Measurements from ENCODE around the gene PI16.
A peak's percentile ranks its signal among the peaks of the same experiment; 100 is the strongest.

Gene PI16

GRCh38 chr6:36980876-36981619, 26.5 kb downstream of the PI16 start:
- TF ChIP-seq CREB1 (IDR thresholded peaks at IDR 0.05; ENCODE audit: low read depth): no peak
- TF ChIP-seq CEBPB (IDR thresholded peaks at IDR 0.05): no peak
- no peak for TF ChIP-seq MAX (IDR thresholded peaks at IDR 0.05)
- no peak for TF ChIP-seq NFIC (IDR thresholded peaks at IDR 0.05)
- no peak for TF ChIP-seq TEAD4 (IDR thresholded peaks at IDR 0.05)
- no peak for TF ChIP-seq TAF1 (IDR thresholded peaks at IDR 0.05; ENCODE audit: low read depth)
- no peak for TF ChIP-seq EGR1 (IDR thresholded peaks at IDR 0.05)

GRCh38 chr6:36983538-36983937, 29.0 kb downstream of the PI16 start:
- TF ChIP-seq FOXM1 (IDR thresholded peaks at IDR 0.05; ENCODE audit: borderline replicate concordance, low read depth) (no peak), NFIC (IDR thresholded peaks at IDR 0.05) (no peak), TCF12 (IDR thresholded peaks at IDR 0.05; ENCODE audit: low read depth) (no peak), REST (IDR thresholded peaks at IDR 0.05; ENCODE audit: low read depth) (no peak), ZBTB7A (IDR thresholded peaks at IDR 0.05; ENCODE audit: low read depth) (no peak), MAX (IDR thresholded peaks at IDR 0.05) (no peak), YY1 (IDR thresholded peaks at IDR 0.05; ENCODE audit: low read depth) (no peak), EGR1 (IDR thresholded peaks at IDR 0.05) (no peak), TAF1 (IDR thresholded peaks at IDR 0.05; ENCODE audit: low read depth) (no peak), TEAD4 (IDR thresholded peaks at IDR 0.05) (no peak), RAD21 (IDR thresholded peaks at IDR 0.05; ENCODE audit: low read depth) (no peak), CREB1 (IDR thresholded peaks at IDR 0.05; ENCODE audit: low read depth) (no peak), EP300 (IDR thresholded peaks at IDR 0.05; ENCODE audit: borderline replicate concordance) (no peak)
- TF ChIP-seq, protein P1, sequence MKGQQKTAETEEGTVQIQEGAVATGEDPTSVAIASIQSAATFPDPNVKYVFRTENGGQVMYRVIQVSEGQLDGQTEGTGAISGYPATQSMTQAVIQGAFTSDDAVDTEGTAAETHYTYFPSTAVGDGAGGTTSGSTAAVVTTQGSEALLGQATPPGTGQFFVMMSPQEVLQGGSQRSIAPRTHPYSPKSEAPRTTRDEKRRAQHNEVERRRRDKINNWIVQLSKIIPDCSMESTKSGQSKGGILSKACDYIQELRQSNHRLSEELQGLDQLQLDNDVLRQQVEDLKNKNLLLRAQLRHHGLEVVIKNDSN (IDR thresholded peaks at IDR 0.05): no peak

- no peak for TF ChIP-seq CEBPB (IDR thresholded peaks at IDR 0.05)
- no peak for TF ChIP-seq YY1 (IDR thresholded peaks at IDR 0.05; ENCODE audit: low read depth)
- no peak; the same call in 1 of the 2 replicates for TF ChIP-seq ZBTB7A (IDR thresholded peaks at IDR 0.05; ENCODE audit: low read depth)
Observed at GRCh38 chr6:36984581-36985416, 30.3 kb downstream of the PI16 start.

DNA sequence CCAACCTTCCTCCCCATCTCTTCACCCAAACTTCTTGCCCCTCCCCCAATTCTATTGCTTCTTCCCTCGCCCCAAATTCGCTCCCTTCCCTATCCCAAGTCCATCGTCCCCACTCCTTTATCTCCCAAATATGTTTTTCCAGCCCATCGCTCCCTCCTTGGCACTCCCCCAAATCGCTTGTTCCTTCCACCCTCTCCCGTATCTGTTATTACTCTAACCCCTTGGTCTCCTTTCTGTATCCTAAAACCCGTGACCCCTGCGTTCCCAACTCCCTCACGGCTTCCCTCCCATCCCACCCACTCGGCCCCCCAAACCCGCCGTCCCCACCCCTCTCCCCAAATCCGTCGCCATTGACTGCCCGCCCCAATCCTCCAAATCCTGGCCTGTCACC, 30.9 kb downstream of the PI16 start:
- no peak for TF ChIP-seq TCF12 (IDR thresholded peaks at IDR 0.05; ENCODE audit: low read depth)
- no peak for TF ChIP-seq CEBPB (IDR thresholded peaks at IDR 0.05)
- TF ChIP-seq, protein P1 (IDR thresholded peaks at IDR 0.05): no peak
- TF ChIP-seq REST (IDR thresholded peaks at IDR 0.05; ENCODE audit: low read depth): no peak
- no peak for TF ChIP-seq EP300 (IDR thresholded peaks at IDR 0.05; ENCODE audit: borderline replicate concordance)
- no peak for TF ChIP-seq NFIC (IDR thresholded peaks at IDR 0.05)
- no peak for TF ChIP-seq CREB1 (IDR thresholded peaks at IDR 0.05; ENCODE audit: low read depth)
- no peak for TF ChIP-seq TEAD4 (IDR thresholded peaks at IDR 0.05)
- TF ChIP-seq YY1 (IDR thresholded peaks at IDR 0.05; ENCODE audit: low read depth): no peak
- TF ChIP-seq EGR1 (IDR thresholded peaks at IDR 0.05): no peak
- no peak for TF ChIP-seq FOXM1 (IDR thresholded peaks at IDR 0.05; ENCODE audit: borderline replicate concordance, low read depth)

- TF ChIP-seq YY1 (IDR thresholded peaks at IDR 0.05; ENCODE audit: low read depth): peak; percentile 73; the same call in 1 of the 2 replicates
- TF ChIP-seq NFIC (IDR thresholded peaks at IDR 0.05): no peak; the same call in 1 of the 2 replicates
- no peak for TF ChIP-seq FOXM1 (IDR thresholded peaks at IDR 0.05; ENCODE audit: borderline replicate concordance, low read depth)
- TF ChIP-seq EP300 (IDR thresholded peaks at IDR 0.05; ENCODE audit: borderline replicate concordance): peak; percentile 41; the same call in 1 of the 2 replicates
- peak; percentile 73 for TF ChIP-seq TAF1 (IDR thresholded peaks at IDR 0.05; ENCODE audit: low read depth)
- TF ChIP-seq CREB1 (IDR thresholded peaks at IDR 0.05; ENCODE audit: low read depth): 0 out of 2 replicates have a peak, but pooled peaks have one; percentile 21
- peak; percentile 60 for TF ChIP-seq MAX (IDR thresholded peaks at IDR 0.05)
- TF ChIP-seq ZBTB7A (IDR thresholded peaks at IDR 0.05; ENCODE audit: low read depth): no peak
- TF ChIP-seq REST (IDR thresholded peaks at IDR 0.05; ENCODE audit: low read depth): no peak
- TF ChIP-seq RAD21 (IDR thresholded peaks at IDR 0.05; ENCODE audit: low read depth): no peak
- TF ChIP-seq TEAD4 (IDR thresholded peaks at IDR 0.05): peak; percentile 22; the same call in 1 of the 2 replicates
- TF ChIP-seq, protein P1 (IDR thresholded peaks at IDR 0.05): peak; percentile 98
- no peak for TF ChIP-seq CEBPB (IDR thresholded peaks at IDR 0.05)
- TF ChIP-seq TCF12 (IDR thresholded peaks at IDR 0.05; ENCODE audit: low read depth): no peak
- peak; percentile 36; the same call in 1 of the 2 replicates for TF ChIP-seq EGR1 (IDR thresholded peaks at IDR 0.05)
Observed at GRCh38 chr6:36985808-36986703, 31.5 kb downstream of the PI16 start, which contains the start of gene MTCH1. Gene MTCH1 (minus strand): TSS chr6:36986196. CDS start chr6:36986173, 23 bp downstream.
